GM12864 (cell line): ENCODE data around the gene EXOSC2.

Source experiments
- DNase-seq: peaks from one replicate; pipeline ENCODE4 v3.0.0-alpha.2; 2011; ENCODE audit warnings: low read depth
- H3K4me3 ChIP-seq: 2 replicates; pipeline ENCODE4 v1.5.1; 2011; ENCODE audit warnings: mild to moderate bottlenecking, low read depth, low read length, control low read depth
- CTCF ChIP-seq: IDR thresholded peaks from 2 replicates; pipeline ENCODE4 v1.5.1; 2011; ENCODE audit warnings: low read depth, mild to moderate bottlenecking, moderate library complexity, low read length, control low read depth, inconsistent platforms; ENCODE audit errors: missing control alignments

EXOSC2 gene

GRCh38 chr9:130743656-130744055 is 50.1 kb downstream of the EXOSC2 start:
- no peak for DNase-seq
- TF ChIP-seq CTCF = no peak
- H3K4me3 ChIP-seq = no peak overlapping the region

- no peak for DNase-seq
- no peak for TF ChIP-seq CTCF
- no peak overlapping the region for H3K4me3 ChIP-seq
Observed at GRCh38 chr9:130745210-130745800, 51.7 kb downstream of the EXOSC2 start.

GRCh38 chr9:130745829-130746228 is 52.2 kb downstream of the EXOSC2 start:
- no peak for TF ChIP-seq CTCF
- DNase-seq = no peak
- no peak overlapping the region for H3K4me3 ChIP-seq

- H3K4me3 ChIP-seq = no peak overlapping the region
- TF ChIP-seq CTCF = no peak
- no peak for DNase-seq
Observed at GRCh38 chr9:130746434-130747212, 53.0 kb downstream of the EXOSC2 start.

GRCh38 chr9:130751631-130752355 is 58.2 kb downstream of the EXOSC2 start:
- H3K4me3 ChIP-seq = no peak overlapping the region
- no peak for DNase-seq
- no peak for TF ChIP-seq CTCF
